Activated naive CD4-positive, alpha-beta T cell treated with anti-CD3 and anti-CD28 coated beads for 36 hours (primary cell): ENCODE data around the gene HGS. TPM values are rescaled to one million over a fixed set of nuclear protein-coding genes. Genes with fewer than 3 reads are reported as not detected.

ENCODE experiments used
- CTCF ChIA-PET: fragments of 350-600 bp; sonication (Branson Sonifier 250); formaldehyde crosslinking; loops from one replicate; lab custom pipeline; 2021; ENCODE audit warnings: antibody characterized with exemption; lab: Charles Lee
- DNase-seq: peaks from one replicate; pipeline ENCODE4 v3.0.0-alpha.2; 2020
- H3K27ac Mint-ChIP-seq: one replicate; pipeline ENCODE4 v1.8.0; 2021; ENCODE audit warnings: mild to moderate bottlenecking, mixed read lengths
- H3K27me3 Mint-ChIP-seq: one replicate; pipeline ENCODE4 v1.8.0; 2021; ENCODE audit warnings: low read depth, mixed read lengths
- H3K36me3 Mint-ChIP-seq: one replicate; pipeline ENCODE4 v1.8.0; 2021; ENCODE audit warnings: low read depth, mixed read lengths
- H3K4me1 Mint-ChIP-seq: one replicate; pipeline ENCODE4 v1.8.0; 2021; ENCODE audit warnings: low read depth, mixed read lengths
- H3K4me3 Mint-ChIP-seq: one replicate; pipeline ENCODE4 v1.8.0; 2021; ENCODE audit warnings: mild to moderate bottlenecking, moderate library complexity, mixed read lengths
- H3K9me3 Mint-ChIP-seq: one replicate; pipeline ENCODE4 v1.8.0; 2021; ENCODE audit warnings: mixed read lengths
- intact Hi-C: fragments of 100-400 bp; cut with micrococcal nuclease; formaldehyde crosslinking; loops from one replicate; pipeline ENCODE4 v1.15.1; 2023
- total RNA-seq, 2 experiments: library from RNA; stranded (reverse); gene quantifications; one replicate each; pipeline ENCODE4 v1.2.3, GENCODE V29; 2021

HGS gene
- total RNA-seq, 2 experiments from 2014 or later = 87.1 to 109 TPM

- Mint-ChIP-seq H3K4me1 (no peaks in the 10 kb centered on the region), H3K27ac (no peak overlapping the region), H3K27me3 (peaks cover 8% of the 10 kb centered on the region), H3K36me3 (peaks cover 6% of the 10 kb centered on the region), H3K9me3 (no peaks in the 10 kb centered on the region), H3K4me3 (no peak overlapping the region)
- CTCF ChIA-PET = interaction anchor here (0.6 kb wide), 1 partner anchor 45 kb away, joined by 3 read pairs; no protein-coding TSS in a partner anchor
- intact Hi-C loops = no loop called here
- no peak for DNase-seq
These were observed 36.7 kb downstream of the HGS start for GRCh38 chr17:81720267-81721071.

DNA sequence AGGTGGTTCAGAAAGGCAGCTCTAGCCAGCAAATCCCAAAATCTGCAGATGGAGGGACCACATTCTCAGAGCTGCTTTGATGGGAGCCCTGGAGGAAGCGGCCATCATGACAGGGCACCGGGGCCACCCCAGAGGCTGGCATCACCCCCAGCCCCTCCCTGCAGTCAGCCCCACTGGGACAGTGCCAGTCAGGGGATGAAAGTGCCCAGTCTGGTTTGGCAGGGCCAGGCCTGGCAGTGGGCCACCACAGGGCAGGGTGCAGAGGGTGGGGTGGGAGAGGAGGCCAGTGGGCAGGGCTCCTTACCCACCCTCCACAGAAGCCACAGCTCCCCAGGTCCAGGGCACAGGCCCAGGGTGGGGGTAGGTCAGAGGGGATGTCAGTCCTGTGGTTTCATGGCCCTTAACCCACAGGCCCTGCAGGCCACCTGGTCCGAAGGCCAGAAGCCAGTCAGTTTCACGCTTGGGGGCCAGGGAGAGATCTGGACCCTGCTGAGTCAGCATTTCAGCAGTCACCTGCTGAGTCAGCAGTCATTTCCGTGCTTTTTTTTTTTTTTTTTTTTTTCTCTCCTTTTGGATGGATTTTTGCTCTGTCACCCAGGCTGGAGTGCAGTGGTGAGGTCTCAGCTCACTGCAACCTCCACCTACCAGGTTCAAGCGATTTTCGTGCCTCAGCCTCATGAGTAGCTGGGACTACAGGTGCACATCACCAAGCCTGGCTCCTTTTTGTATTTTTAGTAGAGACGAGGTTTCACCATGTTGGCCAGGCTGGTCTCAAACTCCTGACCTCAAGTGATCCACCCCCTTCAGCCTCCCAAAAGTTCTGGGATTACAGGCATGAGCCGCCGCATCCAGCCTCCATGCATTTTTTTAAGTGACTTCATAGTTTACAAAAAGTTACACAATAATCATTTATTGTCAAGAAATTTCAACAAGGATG lies 38.6 kb downstream of the HGS start:
- no peak overlapping the region for H3K27ac Mint-ChIP-seq
- no peaks in the 10 kb centered on the region for H3K4me1 Mint-ChIP-seq
- H3K9me3 Mint-ChIP-seq = no peaks in the 10 kb centered on the region
- CTCF ChIA-PET = interaction anchor here (0.6 kb wide), 1 partner anchor 126 kb away, joined by 3 read pairs; no protein-coding TSS in a partner anchor
- DNase-seq = no peak
- peaks cover 6% of the 10 kb centered on the region for H3K36me3 Mint-ChIP-seq
- intact Hi-C loops = no loop called here
- peaks cover 10% of the 10 kb centered on the region for H3K27me3 Mint-ChIP-seq
- H3K4me3 Mint-ChIP-seq = no peak overlapping the region

GRCh38 chr17:81723651-81724209 lies 39.9 kb downstream of the HGS start:
- H3K27ac Mint-ChIP-seq = no peak overlapping the region
- peaks cover 4% of the 10 kb centered on the region for H3K36me3 Mint-ChIP-seq
- CTCF ChIA-PET = no interaction called here

GRCh38 chr17:81725439-81725838 lies 41.6 kb downstream of the HGS start:
- no peak for DNase-seq
- H3K36me3 Mint-ChIP-seq = no peaks in the 10 kb centered on the region
- H3K9me3 Mint-ChIP-seq = no peaks in the 10 kb centered on the region
- no peaks in the 10 kb centered on the region for H3K4me1 Mint-ChIP-seq
- no peak overlapping the region for H3K27ac Mint-ChIP-seq
- peaks cover 10% of the 10 kb centered on the region for H3K27me3 Mint-ChIP-seq
- no peak overlapping the region for H3K4me3 Mint-ChIP-seq
- CTCF ChIA-PET = no interaction called here
- intact Hi-C loops = no loop called here

More at GRCh38 chr17:81723651-81724209, 39.9 kb downstream of the HGS start:
- Mint-ChIP-seq H3K4me1 (no peaks in the 10 kb centered on the region), H3K27me3 (peaks cover 10% of the 10 kb centered on the region), H3K9me3 (no peaks in the 10 kb centered on the region), H3K4me3 (no peak overlapping the region)
- intact Hi-C loops = no loop called here
- no peak for DNase-seq

GRCh38 chr17:81726004-81726403 lies 42.2 kb downstream of the HGS start:
- peaks cover 13% of the 10 kb centered on the region for H3K27me3 Mint-ChIP-seq

DNA sequence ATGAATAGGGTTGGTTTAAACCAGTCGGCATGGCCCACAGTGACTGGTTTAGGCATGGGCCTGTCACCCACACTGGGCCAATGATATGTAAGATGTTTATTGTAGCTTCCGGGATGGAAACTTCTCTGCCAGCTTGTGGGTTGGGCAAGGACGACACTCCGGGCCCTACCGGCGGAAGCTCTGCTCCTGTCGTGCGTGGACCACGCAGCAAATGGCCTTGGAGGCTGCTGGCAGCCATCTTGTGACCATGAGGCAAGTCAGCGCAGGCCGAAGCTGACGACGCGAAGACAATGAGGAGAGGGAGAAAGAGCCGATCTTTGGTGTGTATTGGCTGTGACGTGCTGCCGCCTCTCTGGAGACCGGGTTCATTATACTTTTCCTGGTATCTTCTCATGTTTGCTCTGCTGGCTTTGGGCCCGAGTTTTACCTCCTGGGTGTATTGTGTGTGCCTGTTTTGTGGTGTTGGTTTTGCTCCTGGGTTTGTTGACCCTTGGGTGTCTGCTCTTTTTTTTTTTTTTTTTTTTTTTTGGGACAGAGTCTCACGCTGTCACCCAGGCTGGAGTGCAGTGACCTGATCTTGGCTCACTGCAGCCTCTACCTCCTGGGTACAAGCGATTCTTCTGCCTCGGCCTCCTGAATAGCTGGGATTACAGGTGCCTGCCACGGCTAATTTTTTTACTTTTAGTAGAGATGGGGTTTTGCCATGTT lies 43.7 kb downstream of the HGS start:
- CTCF ChIA-PET = no interaction called here
- intact Hi-C loops = no loop called here

More at GRCh38 chr17:81726004-81726403, 42.2 kb downstream of the HGS start:
- Mint-ChIP-seq H3K4me3 (no peak overlapping the region), H3K4me1 (no peaks in the 10 kb centered on the region), H3K36me3 (no peaks in the 10 kb centered on the region), H3K9me3 (no peaks in the 10 kb centered on the region), H3K27ac (no peak overlapping the region)
- CTCF ChIA-PET = no interaction called here
- no peak for DNase-seq
- intact Hi-C loops = no loop called here

GRCh38 chr17:81733507-81734404 lies 49.9 kb downstream of the HGS start:
- CTCF ChIA-PET = interaction anchor here (0.7 to 1.7 kb wide), 2 partner anchors 121 to 226 kb away, joined by 3 read pairs; no protein-coding TSS in a partner anchor
- H3K27me3 Mint-ChIP-seq = peaks cover 23% of the 10 kb centered on the region
- intact Hi-C loops = no loop called here
- no peak overlapping the region for H3K4me3 Mint-ChIP-seq
- peak; percentile 79 for DNase-seq
- no peak overlapping the region for H3K27ac Mint-ChIP-seq
- H3K36me3 Mint-ChIP-seq = no peaks in the 10 kb centered on the region
- peaks cover 5% of the 10 kb centered on the region for H3K4me1 Mint-ChIP-seq
- H3K9me3 Mint-ChIP-seq = no peaks in the 10 kb centered on the region

More for the DNA sequence above, 43.7 kb downstream of the HGS start:
- no peak for DNase-seq
- H3K27me3 Mint-ChIP-seq = peaks cover 17% of the 10 kb centered on the region
- H3K4me1 Mint-ChIP-seq = no peaks in the 10 kb centered on the region
- no peaks in the 10 kb centered on the region for H3K9me3 Mint-ChIP-seq
- H3K36me3 Mint-ChIP-seq = no peaks in the 10 kb centered on the region
- H3K4me3 Mint-ChIP-seq = no peak overlapping the region
- H3K27ac Mint-ChIP-seq = no peak overlapping the region

DNA sequence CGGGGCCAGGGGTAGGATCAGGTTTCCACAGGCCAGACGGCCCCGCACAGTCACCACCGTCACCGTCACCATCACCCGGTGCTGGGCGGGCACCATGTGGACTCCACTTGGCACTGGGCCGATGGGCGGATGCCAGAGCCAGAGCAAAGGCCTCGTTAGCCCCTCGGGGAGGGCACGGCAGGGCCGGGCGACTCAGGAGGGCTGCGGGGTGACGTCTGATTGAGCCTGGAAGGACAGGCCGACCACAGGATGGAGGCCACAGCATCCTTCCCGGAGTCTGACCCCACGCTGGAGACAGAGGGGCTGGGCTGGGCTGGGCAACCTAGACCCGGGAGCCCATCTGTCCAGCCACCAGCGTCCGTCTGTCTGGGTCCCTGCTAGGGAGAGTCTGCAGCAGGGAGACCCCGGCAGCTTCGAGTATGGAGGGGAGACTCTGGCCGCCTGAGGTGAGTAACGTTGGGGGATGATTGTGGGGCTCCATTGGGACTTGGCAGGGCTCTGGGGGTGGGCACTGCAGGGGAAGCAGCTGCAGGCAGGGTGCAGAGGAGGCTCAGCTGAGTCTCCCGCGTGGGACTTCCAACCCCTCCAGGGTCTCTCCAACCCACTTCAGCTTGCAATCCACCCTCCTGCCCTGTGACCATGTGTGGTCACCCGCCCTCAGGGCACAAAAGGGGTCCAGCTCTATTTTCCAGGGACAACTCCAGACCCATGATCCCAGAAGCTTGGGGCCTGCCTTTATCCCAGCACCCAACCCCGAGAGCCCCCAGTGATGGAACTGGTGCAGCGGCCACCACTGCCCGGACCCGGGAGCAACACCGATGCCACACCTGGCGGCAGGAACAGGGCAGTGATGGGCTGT lies 50.8 kb downstream of the HGS start:
- no peaks in the 10 kb centered on the region for H3K9me3 Mint-ChIP-seq
- no peak overlapping the region for H3K4me3 Mint-ChIP-seq
- peaks cover 5% of the 10 kb centered on the region for H3K4me1 Mint-ChIP-seq
- H3K36me3 Mint-ChIP-seq = no peaks in the 10 kb centered on the region
- peaks cover 23% of the 10 kb centered on the region for H3K27me3 Mint-ChIP-seq
- CTCF ChIA-PET = interaction anchor here (0.7 to 1.7 kb wide), 3 partner anchors 120 to 225 kb away, joined by 3 read pairs; no protein-coding TSS in a partner anchor
- no peak for DNase-seq
- intact Hi-C loops = no loop called here
- no peak overlapping the region for H3K27ac Mint-ChIP-seq

DNA sequence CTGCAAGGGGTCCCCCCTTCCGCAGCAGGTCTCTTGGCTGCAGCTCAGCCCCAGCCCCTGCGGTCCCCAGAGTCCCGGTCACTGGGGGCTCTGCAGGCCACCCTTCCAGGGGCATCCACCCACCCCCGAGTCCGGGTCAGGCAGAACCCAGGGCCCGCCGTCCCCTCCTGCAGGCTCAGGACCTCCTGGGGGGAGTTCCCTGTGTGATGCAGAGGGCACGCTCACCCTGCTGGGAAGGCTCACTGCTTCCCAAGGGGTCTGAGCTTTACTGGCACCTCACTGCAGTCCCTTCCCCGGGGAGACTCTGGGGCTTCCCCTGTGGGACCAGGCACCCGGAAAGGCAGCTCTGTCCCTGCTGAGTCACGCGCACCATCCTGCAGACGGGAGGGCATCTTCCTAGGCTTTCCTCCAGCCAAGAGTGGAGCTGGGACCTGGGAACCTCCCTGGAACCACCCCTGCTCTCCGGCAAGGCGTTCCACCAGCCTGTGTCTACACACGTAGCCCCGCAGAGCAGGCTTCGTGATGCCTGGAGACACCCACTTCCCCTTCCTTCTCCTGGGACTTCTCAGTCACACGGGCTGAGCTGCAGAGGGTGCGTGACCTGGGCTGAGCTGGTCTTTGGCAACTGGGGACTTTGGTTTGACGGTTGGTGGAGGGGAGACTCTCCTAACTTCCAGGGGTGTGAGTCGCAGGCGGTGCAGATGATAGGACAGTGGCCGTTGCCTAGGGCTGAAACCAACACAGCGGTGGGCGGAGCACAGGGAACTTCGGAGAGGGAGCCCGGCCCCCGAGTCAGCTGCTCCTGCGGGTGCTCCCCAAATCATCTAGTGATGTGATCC lies 51.7 kb downstream of the HGS start:
- Mint-ChIP-seq H3K4me1 (peaks cover 5% of the 10 kb centered on the region), H3K4me3 (no peak overlapping the region), H3K9me3 (no peaks in the 10 kb centered on the region), H3K27me3 (peaks cover 23% of the 10 kb centered on the region), H3K27ac (no peak overlapping the region), H3K36me3 (no peaks in the 10 kb centered on the region)
- intact Hi-C loops = no loop called here
- CTCF ChIA-PET = interaction anchor here (0.6 to 1.7 kb wide), 5 partner anchors 99 to 440 kb away, joined by 3 read pairs; no protein-coding TSS in a partner anchor
- peak; percentile 30 for DNase-seq
